Fibroblast of lung (primary cell): Measurements from ENCODE around the gene B4GAT1.

Experiments used
- EZH2 ChIP-seq: IDR thresholded peaks from 2 replicates; pipeline ENCODE4 v1.5.1; 2012; ENCODE audit warnings: low read length, control low read depth, mild to moderate bottlenecking; ENCODE audit errors: missing control alignments
- TF ChIP-seq, protein P1 (sequence below), 2 donors: IDR thresholded peaks in 1 of 2; conservative IDR thresholded peaks in 1 of 2; 1 replicate in 1 of 2; 2 replicates in 1 of 2; pipeline ENCODE4 v1.5.1; 2011 to 2012; ENCODE audit warnings: low read length in 2 of 2, control low read depth in 1 of 2, inconsistent platforms in 1 of 2, low read depth in 1 of 2, mild to moderate bottlenecking in 1 of 2

GRCh38 chr11:66365166-66365565, 17.7 kb upstream of the B4GAT1 start:
- TF ChIP-seq, protein P1, sequence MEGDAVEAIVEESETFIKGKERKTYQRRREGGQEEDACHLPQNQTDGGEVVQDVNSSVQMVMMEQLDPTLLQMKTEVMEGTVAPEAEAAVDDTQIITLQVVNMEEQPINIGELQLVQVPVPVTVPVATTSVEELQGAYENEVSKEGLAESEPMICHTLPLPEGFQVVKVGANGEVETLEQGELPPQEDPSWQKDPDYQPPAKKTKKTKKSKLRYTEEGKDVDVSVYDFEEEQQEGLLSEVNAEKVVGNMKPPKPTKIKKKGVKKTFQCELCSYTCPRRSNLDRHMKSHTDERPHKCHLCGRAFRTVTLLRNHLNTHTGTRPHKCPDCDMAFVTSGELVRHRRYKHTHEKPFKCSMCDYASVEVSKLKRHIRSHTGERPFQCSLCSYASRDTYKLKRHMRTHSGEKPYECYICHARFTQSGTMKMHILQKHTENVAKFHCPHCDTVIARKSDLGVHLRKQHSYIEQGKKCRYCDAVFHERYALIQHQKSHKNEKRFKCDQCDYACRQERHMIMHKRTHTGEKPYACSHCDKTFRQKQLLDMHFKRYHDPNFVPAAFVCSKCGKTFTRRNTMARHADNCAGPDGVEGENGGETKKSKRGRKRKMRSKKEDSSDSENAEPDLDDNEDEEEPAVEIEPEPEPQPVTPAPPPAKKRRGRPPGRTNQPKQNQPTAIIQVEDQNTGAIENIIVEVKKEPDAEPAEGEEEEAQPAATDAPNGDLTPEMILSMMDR (conservative IDR thresholded peaks at IDR 0.05 in 1 of 2, IDR thresholded peaks at IDR 0.05 in 1 of 2; ENCODE audit: low read depth in 1 of 2, low read length in 2 of 2) = no peak
- TF ChIP-seq EZH2 = no peak
